Transverse colon (tissue), 4 donors: Measurements from ENCODE around the gene UNC5B. TPM values are rescaled to one million over a fixed set of nuclear protein-coding genes. Genes with fewer than 3 reads are reported as not detected.
A peak's percentile ranks its signal among the peaks of the same experiment; 100 is the strongest.

Experiments
- DNase-seq: peaks from one replicate; pipeline ENCODE4 v3.0.0-alpha.2; 2019
- H3K27ac ChIP-seq, 4 donors: fragments of 200-600 bp; sonication (generic); 2 replicates each; pipeline ENCODE4 v1.5.1; 2016 to 2018; ENCODE audit warnings: inconsistent platforms in 4 of 4
- H3K27me3 ChIP-seq: fragments of 200-600 bp; sonication (generic); 2 replicates; pipeline ENCODE4 v1.5.1; 2017; ENCODE audit warnings: inconsistent platforms
- H3K36me3 ChIP-seq, 4 donors: fragments of 200-600 bp; sonication (generic); 2 replicates each; pipeline ENCODE4 v1.5.1; 2017 to 2019; ENCODE audit warnings: inconsistent platforms in 4 of 4
- H3K4me1 ChIP-seq, 4 donors: fragments of 200-600 bp; sonication (generic); 2 replicates each; pipeline ENCODE4 v1.5.1; 2017 to 2020; ENCODE audit warnings: inconsistent platforms in 4 of 4
- H3K4me3 ChIP-seq, 4 donors: fragments of 200-600 bp; sonication (generic); 1 replicate in 1 of 4; 2 replicates in 3 of 4; pipeline versions ENCODE4 v1.5.1 to v1.6.1; 2017 to 2019; ENCODE audit warnings: inconsistent platforms in 4 of 4
- H3K9me3 ChIP-seq, 2 donors: fragments of 200-600 bp; sonication (generic); 2 replicates each; pipeline ENCODE4 v1.5.1; 2017 to 2019; ENCODE audit warnings: inconsistent platforms in 2 of 2
- CTCF ChIP-seq, 5 experiments: fragments of 200-600 bp in 3 of 5; fragments of 450-650 bp in 2 of 5; sonication (generic) in 3 of 5; IDR thresholded peaks; 1 replicate in 2 of 5; 2 replicates in 3 of 5; pipeline ENCODE4 v1.5.1; 2016 to 2017; ENCODE audit warnings: antibody characterized with exemption in 5 of 5, inconsistent platforms in 3 of 5, mild to moderate bottlenecking in 2 of 5, moderate library complexity in 1 of 5
- EP300 ChIP-seq: sonication (generic); formaldehyde crosslinking; IDR thresholded peaks from one replicate; pipeline ENCODE4 v1.6.1; 2017; ENCODE audit warnings: antibody characterized with exemption, low read depth
- POLR2A ChIP-seq: fragments of 450-650 bp; IDR thresholded peaks from one replicate; pipeline ENCODE4 v1.6.1; 2016; ENCODE audit warnings: antibody characterized with exemption, mild to moderate bottlenecking, moderate library complexity
- POLR2AphosphoS5 ChIP-seq, 3 donors: sonication (generic); formaldehyde crosslinking; IDR thresholded peaks; one replicate each; pipeline ENCODE4 v1.6.1; 2016; ENCODE audit warnings: antibody characterized with exemption in 3 of 3
- WGBS, 2 donors: methylation state at CpG; one replicate each; pipeline ENCODE4 v1.1.5; 2018; ENCODE audit warnings: low coverage in 1 of 2; 5-methylcytosine and 5-hydroxymethylcytosine counted together
- in situ Hi-C, 4 donors: fragments of 200-750 bp; cut with MboI; loops; one replicate each; pipeline versions ENCODE4 v1.15.0 to v1.15.1; 2017; ENCODE audit warnings: low sequenced_read_pairs in 3 of 4, low pct_ligation_motif_present in 1 of 4, low pct_unique_long_range_greater_than_20kb in 1 of 4
- intact Hi-C: fragments of 100-400 bp; cut with DNase I; formaldehyde crosslinking; loops from one replicate; pipeline ENCODE4 v1.15.1; 2023; ENCODE audit warnings: low total_unique reads
- total RNA-seq, 4 donors: library from RNA; depleted of rRNA; stranded (reverse); fragments of >200 nt; gene quantifications; one replicate each; pipeline ENCODE4 v1.1.0, GENCODE V29; 2016

The UNC5B gene
- total RNA-seq, 4 donors from 2014 or later: 12.3 to 74.1 (median 41.2) TPM

GRCh38 chr10:71302451-71302850, 90.1 kb downstream of the UNC5B start:
- 61% methylated on average over 4 of the region's 4 CpGs; no CpG with 5 or more reads in 1 of the 2 donors for WGBS, 2 donors
- in situ Hi-C loops: loop anchor here in 2 of 4 donors (25.0 kb wide), 2 partner anchors 260 to 510 kb away; no protein-coding TSS in a partner anchor
- H3K36me3 ChIP-seq: no peaks in the 10 kb centered on the region
- H3K27me3 ChIP-seq: no peaks in the 10 kb centered on the region
- no peaks in the 10 kb centered on the region for H3K9me3 ChIP-seq
- TF ChIP-seq EP300 (no peak), CTCF (IDR thresholded peaks at IDR 0.05) (no peak), POLR2A (no peak), POLR2AphosphoS5 (IDR thresholded peaks at IDR 0.05) (no peak)
- no peak overlapping the region for H3K27ac ChIP-seq
- H3K4me3 ChIP-seq: no peak overlapping the region
- no peaks in the 10 kb centered on the region for H3K4me1 ChIP-seq
- intact Hi-C loops: no loop called here
- no peak for DNase-seq

GRCh38 chr10:71302874-71303568, 90.7 kb downstream of the UNC5B start:
- no peak for TF ChIP-seq POLR2AphosphoS5 (IDR thresholded peaks at IDR 0.05)
- TF ChIP-seq POLR2A: no peak
- no peak for TF ChIP-seq EP300
- TF ChIP-seq CTCF (IDR thresholded peaks at IDR 0.05): peak; percentile 15 to 41 (median 31)
- Histone ChIP-seq H3K4me1 (no peaks in the 10 kb centered on the region), H3K36me3 (no peaks in the 10 kb centered on the region), H3K9me3 (no peaks in the 10 kb centered on the region), H3K27me3 (no peaks in the 10 kb centered on the region), H3K27ac (no peak overlapping the region), H3K4me3 (no peak overlapping the region)
- no peak for DNase-seq
- intact Hi-C loops: no loop called here
- in situ Hi-C loops: loop anchor here in 2 of 4 donors (25.0 kb wide), 2 partner anchors 259 to 509 kb away; no protein-coding TSS in a partner anchor
- 33 to 36% methylated on average over 1 to 8 of the region's 8 CpGs for WGBS, 2 donors

- Histone ChIP-seq H3K27ac (no peak overlapping the region), H3K4me1 (no peaks in the 10 kb centered on the region), H3K36me3 (no peaks in the 10 kb centered on the region), H3K4me3 (no peak overlapping the region), H3K27me3 (no peaks in the 10 kb centered on the region), H3K9me3 (no peaks in the 10 kb centered on the region)
- intact Hi-C loops: no loop called here
- TF ChIP-seq CTCF (IDR thresholded peaks at IDR 0.05): peak in 1 of 5 experiments; percentile 0
- no peak for TF ChIP-seq POLR2A
- DNase-seq: no peak
- in situ Hi-C loops: loop anchor here in 2 of 4 donors (25.0 kb wide), 2 partner anchors 259 to 509 kb away; no protein-coding TSS in a partner anchor
- WGBS, 2 donors: 43% methylated on average over 1 of the region's 1 CpG; no CpG with 5 or more reads in 1 of the 2 donors
These were observed 91.2 kb downstream of the UNC5B start for GRCh38 chr10:71303569-71303907.

GRCh38 chr10:71304914-71305313, 92.5 kb downstream of the UNC5B start:
- H3K4me3 ChIP-seq: no peak overlapping the region
- intact Hi-C loops (no loop called here), in situ Hi-C loops (loop anchor here in 2 of 4 donors (25.0 kb wide), 2 partner anchors 257 to 507 kb away; no protein-coding TSS in a partner anchor)
- TF ChIP-seq POLR2AphosphoS5 (IDR thresholded peaks at IDR 0.05): no peak
- no peak for TF ChIP-seq CTCF (IDR thresholded peaks at IDR 0.05)
- TF ChIP-seq EP300: no peak
- no peaks in the 10 kb centered on the region for H3K27me3 ChIP-seq
- H3K9me3 ChIP-seq: no peaks in the 10 kb centered on the region
- no peak for DNase-seq
- no peaks in the 10 kb centered on the region for H3K36me3 ChIP-seq
- WGBS, 2 donors: 57 to 58% methylated on average over 3 to 6 of the region's 6 CpGs
- H3K4me1 ChIP-seq: no peaks in the 10 kb centered on the region
- H3K27ac ChIP-seq: no peak overlapping the region
